HG03097 (cell line): ENCODE measurements around the gene PCDH15.

Source experiments
- ATAC-seq: cut with Tn5 transposase; IDR thresholded peaks from one replicate; pipeline ENCODE4 v1.9.1; 2021; ENCODE audit not compliant: unreplicated experiment, low FRiP score

The PCDH15 gene

DNA sequence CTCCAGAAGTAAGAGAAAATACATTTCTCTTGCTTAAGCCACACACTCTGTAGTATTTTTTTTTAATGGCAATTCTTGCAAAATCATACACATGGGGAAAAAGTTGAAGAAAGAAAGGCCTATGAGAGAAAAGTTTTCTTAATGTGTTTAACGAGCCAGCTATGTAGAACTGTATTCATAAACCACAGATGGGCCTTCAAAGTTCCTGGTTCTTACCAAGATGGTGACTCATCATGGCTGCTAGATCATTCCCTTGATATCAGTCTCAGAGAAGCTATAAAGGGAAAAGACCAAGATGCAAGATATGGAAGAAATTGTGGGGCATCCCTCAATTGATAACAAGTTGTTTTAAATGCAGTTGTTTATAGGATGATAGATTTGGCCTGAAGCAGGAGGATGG is 1035.7 kb downstream of the PCDH15 start:
- no peak for ATAC-seq

GRCh38 chr10:53754596-53755250 is 1046.3 kb downstream of the PCDH15 start:
- no peak for ATAC-seq
